ENCODE data around the gene FNBP1. TPM values are rescaled to one million over a fixed set of nuclear protein-coding genes. Genes with fewer than 3 reads are reported as not detected.
"Not testable (repeated sequence)": the region's sequence is repeated elsewhere in the genome, so short reads cannot be mapped to it uniquely, and the experiment has no call there.

The FNBP1 gene
- total RNA-seq, 1 donor from 2014 or later: 23.5 TPM

DNA sequence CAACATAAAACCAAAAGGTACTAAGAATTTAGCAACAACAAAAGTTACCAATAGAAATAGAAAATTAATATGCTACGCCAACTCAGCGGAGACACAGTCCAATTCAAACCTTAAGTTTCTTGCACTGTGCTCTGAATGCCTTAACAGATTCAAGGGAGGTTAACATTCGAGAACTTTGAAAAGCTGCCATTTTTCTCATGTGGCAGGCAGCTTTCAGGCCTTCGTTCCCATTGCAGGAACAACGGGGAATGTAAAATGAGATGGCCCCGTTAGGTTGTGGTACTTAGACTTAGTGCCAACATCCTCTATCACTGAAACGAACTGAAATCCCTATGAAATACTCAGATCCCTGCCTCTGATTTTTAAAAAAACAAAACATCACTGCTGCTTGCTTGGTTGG, 22.4 kb downstream of the FNBP1 start:
- no peak for ATAC-seq

DNA sequence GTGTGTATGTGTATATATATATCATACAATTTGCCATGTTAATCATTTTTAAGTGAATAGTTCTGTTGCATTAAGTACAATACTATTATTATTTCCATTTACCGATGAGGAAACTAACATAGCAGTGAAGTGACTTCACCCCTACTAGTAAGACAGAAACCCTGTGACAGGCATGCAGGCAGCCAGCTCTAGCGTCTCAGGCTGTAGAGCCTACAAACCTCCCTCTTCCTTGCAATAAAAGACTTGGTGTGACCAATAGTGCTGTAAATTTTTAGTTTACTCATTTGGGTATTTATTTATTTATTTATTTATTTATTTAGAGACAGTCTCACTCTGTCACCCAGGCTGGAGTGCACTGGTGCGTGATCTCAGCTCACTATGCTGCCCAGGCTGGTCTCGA, 24.7 kb downstream of the FNBP1 start:
- no peak for ATAC-seq

DNA sequence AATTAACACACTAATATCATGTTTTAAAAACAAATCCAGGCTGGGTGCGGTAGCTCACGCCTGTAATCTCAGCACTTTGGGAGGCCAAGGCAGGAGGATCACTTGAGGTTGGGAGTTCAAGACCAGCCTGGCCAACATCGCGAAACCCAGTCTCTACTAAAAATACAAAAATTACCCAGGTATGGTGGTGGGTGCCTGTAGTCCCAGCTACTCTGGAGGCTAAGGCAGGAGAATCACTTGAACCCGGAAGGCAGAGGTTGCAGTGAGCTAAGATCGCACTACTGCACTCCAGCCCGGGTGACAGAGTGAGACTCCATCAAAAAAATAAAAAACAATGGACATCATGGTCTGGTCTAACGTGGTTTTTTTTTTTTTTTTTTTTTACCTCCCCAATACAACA, 25.5 kb downstream of the FNBP1 start:
- not testable (repeated sequence) for ATAC-seq

DNA sequence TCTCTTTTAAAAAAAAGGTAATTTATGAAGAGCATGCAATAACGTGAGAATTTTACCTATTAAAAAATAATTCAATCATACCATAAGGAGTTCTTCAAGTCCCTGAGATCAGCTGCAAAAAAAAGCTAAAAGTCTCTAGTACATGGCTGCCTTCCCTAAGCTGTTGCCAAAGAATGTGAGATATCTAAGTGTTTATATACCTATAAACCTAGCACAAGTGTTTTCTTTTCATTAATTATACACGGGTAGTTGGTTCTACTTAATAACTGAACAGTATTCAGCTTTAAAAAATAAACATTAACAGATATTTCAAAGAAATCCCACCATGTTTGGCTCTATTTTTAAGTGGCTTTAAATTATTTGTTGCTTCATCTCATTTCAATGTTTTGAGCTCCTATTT, 25.9 kb downstream of the FNBP1 start:
- no peak for ATAC-seq

DNA sequence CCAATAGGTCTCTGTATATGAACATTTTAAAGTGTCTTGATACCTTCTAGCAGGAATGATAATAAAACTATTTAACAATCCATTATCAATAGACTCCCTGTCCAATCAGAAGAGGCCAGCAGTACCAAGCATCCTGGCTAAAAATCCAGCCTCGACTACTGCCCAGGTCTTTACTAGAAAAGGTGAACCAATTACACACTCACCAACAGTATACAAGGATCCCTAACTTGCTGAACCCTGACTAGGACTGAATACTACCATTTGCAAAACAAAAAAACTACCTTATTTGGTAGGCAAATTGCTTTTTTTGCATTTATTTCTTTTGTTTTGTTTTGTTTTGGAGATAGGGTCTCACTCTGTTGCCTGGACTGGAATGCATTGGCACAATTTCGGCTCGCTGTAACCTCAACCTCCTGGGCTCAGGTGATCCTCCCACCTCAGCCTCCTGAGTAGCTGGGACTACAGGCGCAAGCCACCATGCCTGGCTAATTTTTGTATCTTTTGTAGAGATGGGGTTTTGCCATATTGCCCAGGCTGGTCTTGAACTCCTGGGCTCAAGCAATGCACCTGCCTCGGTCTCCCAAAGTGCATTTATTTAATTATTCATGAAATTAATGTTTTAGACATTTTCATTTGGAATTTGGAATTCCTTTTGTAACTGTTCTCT, 27.5 kb downstream of the FNBP1 start:
- no peak for ATAC-seq

DNA sequence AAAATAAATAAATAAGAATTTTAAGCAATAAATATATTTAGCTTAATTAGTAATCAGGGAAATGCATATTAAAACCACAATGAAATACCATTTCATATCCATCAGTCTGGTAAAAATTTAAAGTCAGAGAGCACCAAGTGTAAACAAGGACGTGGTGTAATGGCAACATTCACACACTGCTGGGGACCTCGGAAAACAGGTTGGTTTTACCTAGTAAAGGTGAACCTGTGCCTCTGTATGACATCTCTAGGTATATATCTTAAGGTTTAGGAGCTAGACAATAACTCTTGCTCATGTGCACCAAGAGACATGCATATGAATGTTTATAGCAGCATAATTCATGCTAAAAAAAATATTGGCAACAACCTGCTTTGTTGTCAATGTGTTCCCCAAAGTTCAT, 29.7 kb downstream of the FNBP1 start:
- ATAC-seq: no peak

DNA sequence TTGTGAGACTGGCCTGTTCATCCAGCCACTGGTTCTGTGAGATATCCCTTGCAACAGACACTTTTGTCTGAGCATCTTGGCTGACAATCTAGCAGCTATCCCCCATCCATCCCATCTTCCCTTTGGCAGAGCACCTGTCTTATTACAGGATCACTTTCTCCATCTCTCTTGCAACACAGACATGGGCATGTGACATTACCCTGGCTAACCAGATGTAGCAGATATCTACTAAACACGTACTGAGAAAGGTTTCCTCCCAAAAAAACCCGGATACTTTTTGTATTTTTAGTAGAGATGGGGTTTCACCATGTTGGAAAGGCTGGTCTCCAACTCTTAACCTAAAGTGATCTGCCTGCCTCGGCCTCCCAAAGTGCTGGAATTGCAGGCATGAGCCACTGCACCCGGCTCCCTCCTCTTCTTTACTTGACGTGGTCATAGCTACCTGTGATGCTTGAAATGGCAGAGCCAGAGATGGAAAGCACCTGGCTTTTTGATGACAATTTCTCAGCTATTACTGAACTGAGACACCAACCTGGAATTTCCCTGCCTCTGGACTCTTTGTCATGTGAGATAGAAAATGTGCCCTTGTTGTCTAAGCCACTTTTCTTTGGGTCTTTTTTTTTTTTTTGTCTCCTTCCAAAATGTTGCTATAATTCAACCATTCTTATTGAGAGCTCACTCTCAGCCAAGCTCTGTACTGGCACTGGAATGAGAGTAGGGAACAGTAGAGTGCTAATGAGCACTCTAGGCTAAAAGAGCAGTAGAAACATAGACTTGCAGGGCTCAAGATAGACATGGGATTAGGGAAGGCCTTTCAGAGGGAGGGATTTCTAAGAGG, 32.6 kb downstream of the FNBP1 start:
- ATAC-seq: no peak

DNA sequence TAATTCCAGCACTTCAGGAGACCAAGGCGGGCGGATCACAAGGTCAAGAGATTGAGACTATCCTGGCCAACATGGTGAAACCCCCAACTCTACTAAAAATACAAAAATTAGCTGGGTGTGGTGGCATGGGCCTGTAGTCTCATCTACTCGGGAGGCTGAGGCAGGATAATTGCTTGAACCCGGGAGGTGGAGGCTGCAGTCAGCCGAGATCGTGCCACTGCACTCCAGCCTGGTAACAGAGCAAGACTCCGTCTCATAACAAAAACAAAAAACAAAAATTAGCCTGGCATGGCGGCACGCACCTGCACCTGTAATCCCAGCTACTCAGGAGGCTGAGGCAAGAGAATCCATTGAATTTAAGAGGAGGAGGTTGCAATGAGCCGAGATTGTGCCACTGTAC, 33.4 kb downstream of the FNBP1 start:
- not testable (repeated sequence) for ATAC-seq

DNA sequence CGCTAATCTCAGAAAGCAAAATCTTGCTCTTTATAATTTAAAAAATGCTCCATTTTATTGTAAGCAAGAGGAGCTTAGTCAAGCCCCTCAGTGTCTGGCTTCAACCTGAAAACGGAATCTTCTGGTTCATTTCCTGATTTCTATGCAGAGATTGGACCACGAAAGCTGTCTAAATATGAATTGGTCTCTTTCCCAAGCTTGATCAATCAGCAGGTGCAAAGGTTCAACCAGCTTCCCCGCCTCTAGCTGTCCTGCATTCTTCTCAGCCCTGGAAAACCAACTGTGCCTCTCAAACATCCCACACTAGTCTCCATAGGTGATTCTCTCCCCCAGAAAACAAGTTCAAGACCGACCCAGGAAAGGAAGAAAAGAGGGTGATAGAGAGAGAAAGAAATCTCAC, 34.5 kb downstream of the FNBP1 start:
- ATAC-seq: no peak

DNA sequence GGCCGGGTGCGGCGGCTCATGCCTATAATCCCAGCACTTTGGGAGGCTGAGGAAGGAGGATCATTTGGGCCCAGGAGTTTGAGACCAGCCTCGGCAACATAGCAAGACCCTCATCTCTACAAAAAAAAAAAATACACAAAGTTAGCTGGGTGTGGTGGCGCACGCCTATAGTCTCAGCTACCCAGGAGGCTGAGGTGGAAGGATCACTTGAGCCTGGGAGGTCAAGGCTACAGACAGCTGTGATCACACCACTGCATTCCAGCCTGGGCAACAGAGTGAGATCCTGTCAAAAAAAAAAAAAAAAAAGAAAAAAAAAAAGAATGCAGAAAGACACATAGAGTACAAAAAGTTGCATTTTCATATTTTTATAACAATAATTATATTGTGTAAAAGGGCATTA, 36.0 kb downstream of the FNBP1 start:
- not testable (repeated sequence) for ATAC-seq

DNA sequence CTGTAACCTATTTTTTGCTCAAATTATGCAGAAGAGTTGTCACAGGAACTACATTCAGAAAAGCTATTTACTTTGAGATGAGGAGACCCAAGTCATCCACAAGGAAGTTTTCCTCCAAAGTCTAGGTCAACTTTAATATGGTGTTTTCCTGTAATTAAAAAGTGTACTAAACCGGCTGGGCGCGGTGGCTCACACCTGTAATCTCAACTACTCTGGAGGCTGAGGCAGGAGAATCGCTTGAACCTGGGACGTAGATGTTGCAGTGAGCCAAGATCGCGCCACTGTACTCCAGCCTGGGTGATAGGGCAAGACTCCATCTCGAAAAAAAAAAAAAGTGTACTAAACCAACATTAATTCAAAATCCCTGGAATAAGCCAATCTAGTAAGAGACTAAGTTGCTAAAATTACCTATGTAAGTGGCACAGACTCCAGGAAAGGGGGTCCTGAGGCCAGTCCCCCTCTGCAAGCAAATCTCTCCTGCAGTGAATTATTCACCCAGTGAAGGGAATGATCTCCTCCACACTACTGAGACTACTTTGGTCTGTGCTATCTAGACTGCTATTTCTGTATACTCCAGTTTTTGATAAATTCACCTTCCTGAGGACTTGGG, 38.9 kb downstream of the FNBP1 start:
- ATAC-seq: no peak

DNA sequence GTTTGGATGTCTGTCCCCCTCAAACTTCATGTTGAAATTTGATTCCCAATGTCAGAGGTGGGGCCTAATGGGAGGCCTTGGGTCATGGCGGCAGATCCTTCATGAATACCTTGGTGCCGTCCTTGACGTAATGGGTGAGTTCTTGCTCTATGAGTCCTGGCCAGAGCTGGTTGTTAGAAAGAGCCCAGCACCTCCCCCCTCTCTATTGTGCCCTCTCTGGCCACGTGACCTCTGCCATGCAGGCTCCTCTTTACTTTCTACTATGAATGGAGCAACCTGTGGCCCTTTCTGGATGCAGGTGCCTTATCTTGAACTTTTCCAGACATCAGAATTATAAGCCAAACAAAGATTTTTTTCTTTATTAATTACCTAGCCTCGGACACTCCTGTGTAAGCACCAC, 40.7 kb downstream of the FNBP1 start:
- ATAC-seq: no peak

DNA sequence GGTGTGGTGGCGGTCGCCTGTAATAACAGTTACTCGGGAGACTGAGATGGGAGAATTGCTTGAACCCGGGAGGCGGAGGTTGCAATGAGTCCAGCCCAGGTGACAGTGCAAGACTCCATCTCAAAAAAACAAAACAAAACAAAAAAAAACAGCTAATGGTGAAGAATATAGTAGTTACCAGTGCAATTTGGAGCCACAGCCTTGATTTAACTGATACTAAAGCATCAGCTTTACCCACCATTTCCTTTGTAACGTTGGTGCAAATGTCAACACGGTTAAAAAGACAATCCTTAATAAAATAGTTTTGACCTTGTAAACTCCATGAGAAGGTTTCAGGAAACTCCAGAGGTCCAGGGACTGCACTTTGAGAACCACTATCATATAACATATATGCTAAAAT, 41.8 kb downstream of the FNBP1 start:
- ATAC-seq: no peak

DNA sequence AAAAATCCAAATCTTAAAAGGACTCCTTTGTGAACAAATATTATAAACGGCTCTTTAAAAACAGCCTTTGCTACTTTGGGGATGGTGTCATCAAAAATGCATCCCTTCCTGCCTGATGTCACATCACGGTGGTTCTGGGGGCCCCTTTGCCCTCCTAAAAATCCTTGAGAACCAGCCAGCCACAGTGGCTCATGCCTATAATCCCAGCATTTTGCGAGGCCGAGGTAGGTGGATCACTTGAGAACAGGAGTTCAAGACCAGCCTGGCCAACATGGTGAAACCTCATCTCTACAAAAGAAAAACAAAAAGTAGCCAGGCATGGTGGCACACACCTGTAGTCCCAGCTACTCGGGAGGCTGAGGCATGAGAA, 43.9 kb downstream of the FNBP1 start:
- ATAC-seq: no peak

DNA sequence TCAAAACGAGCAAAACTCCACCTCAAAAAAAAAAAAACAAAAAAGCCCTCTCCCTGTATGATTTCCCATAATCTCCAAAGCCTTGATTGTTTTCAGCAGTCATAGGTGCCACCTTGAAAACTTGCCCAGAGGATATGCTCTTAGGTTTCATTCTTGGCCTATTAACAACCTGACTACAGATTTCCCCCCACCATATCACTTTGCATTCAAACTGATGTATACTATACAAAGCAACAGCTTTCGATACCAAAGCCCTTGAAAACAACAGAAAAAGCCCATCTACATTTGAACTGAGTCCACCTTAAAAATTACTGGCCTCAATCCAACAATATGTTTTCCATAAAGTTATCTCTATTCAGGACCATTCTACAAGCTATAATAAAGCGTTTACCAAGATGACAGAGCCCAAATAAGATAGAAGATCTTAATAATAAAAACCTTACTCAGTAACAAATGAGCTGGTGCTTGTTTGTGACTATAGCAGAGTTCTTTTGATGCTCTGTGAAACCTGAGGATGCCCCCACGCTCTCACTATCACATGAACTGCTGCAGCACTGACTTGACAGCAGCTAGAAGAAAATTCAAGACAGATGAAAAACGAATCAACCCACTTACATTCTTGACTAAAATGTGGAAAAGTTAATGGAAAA, 44.4 kb downstream of the FNBP1 start:
- ATAC-seq: no peak

DNA sequence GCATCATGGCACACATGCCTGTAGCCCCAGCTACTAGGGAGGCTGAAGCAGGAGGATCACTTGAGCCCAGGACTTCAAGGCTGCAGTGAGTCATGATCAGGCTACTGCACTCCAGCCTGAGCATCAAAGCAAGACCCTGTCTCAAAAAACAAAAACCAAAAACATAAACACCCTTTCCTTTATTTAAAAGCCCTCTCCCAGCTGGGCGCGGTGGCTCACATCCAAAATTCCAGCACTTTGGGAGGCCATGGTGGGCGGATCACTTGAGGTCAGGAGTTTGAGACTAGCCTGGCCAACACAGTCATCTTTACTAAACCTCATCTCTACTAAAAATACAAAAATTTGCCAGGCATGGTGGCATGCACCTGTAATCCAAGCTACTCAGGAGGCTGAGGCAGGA, 45.3 kb downstream of the FNBP1 start:
- not testable (repeated sequence) for ATAC-seq

DNA sequence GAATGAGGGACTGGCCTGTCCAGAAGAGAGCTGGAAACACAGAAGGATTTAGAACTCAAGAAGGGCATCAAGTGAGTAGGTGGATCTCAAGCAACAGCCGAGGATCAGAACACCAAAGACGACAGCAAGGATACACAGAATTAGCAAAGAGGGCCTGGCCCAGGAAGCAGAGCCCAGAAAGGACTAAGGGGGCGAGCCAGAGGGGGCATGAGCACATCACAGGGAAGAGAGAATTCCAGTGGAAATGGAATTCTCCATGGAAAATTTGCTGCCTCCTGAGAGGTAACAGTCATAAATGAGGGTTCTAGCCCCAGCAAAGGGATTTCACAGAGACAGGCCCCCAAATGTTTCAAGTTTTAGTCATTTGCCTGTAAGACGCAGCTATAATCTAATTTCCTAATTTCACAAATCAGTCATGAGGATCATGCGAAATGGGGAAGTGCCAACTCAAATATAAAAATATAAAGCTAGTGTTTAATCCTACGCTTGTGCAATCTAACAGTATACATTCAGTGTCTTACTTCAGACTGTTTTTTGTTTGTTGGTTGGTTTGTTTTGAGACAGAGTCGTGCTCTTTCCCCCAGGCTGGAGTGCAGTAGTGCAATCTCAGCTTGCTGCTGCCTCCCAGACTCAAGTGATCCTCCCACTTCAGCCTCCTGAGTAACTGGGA, 46.7 kb downstream of the FNBP1 start:
- ATAC-seq: peak; percentile 28

DNA sequence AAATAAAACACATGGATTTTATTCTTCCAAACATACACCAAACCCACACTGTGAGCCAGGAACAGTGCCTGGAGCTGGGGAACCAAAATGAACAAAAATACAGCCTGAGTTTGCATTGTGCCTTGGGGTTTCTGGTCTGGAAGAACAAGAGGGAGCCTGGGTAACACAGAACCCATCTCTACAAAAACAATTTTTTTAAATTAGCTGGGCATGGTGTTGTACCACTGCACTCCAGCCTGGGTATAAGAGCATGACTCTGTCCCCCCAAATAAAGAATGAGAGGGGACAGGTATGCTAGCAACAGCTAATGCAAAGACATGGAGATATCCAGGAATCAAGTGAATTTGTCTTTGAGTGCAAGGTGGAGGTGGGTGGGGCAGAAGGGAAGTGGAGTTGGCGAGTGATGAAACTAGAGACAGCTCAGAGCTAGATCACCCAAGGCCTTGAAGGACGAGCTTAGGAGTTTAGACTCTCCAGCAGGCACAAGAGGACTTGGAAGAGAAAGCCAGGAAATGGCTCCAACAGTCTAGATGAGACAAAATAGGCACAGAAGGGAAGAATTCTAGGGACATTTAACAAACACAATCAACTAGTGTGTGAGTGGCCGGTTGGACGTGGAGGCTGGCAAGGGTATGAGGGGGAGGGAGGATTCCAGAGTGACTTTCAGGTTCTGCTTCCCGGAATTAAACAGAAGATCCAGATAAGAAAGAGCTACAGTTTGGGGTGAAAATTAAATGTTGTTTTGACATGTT, 47.4 kb downstream of the FNBP1 start:
- ATAC-seq: peak; percentile 83

DNA sequence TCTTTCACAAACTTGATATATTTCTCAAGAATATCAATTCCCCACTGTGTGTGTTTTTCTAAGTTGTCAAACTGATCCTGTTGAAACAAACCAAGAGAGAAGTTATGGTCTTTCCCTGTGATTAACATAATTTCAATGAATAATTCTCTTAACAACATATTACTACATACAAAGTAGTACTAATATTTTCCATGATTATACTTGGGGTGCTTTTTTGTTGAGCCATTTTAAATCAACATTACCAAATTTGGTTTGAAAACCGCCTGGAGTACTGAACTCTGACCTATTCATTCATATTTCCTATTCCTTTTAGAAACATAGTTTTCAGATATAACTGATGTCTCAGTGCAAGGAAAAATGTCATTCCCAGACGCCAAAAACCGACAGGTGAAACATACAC, 48.1 kb downstream of the FNBP1 start:
- no peak for ATAC-seq

DNA sequence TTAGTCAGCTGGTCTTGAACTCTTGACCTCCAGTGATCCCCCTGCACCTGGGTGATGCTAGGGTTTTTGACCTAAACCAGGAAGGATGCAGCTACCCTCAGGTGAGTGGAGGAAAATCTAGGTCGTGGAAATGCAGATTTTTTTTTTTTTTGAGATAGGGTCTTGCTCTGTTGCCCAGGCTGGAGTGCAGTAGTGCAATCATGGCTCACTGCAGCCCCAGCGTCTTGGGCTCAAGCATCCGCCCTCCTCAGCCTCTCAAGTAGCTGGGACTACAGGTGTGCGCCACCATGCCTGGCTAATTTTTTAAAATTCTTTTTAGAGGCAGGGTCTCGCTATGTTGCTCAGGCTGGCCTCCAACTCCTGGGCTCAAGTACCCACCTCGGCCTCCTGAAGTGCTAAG, 51.9 kb downstream of the FNBP1 start:
- ATAC-seq: not testable (repeated sequence)

DNA sequence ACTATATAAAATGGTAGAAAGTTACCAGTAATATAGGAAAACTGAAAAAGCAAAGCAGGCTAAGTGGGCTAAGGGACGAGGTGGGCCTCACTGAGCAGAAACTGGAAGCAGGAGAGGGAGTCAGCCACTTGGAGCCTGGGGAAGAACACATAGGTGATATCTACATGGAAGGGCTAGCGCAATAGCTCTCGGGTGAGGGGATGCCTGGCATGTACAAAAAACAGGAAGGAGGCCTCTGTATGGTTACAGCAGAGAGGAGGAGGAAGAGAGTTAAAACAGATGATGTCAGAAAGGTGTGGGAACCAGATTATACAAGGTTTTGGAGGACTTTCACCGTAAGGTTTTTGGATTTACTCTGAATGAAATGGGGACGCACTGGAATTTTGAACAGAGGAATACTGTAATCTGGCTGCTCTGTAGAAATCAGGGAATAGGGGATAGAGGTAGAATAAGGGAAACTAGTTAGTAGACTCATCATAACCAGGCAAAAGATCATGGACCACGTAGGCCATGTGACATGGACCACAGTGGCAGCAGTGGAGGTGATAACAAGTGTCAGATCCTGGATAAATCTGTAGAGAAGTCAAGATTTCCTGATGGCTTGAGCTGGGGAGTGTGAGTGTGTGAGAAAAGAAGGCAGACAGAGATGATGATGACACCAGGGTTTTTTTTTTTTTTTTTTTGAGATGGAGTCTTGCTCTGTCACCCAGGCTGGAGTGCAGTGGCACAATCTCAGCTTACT, 52.5 kb downstream of the FNBP1 start:
- peak; percentile 55 for ATAC-seq

Data from esophagus mucosa (tissue), 1 donor.